Measurements from ENCODE around the gene ARX. TPM values are rescaled to one million over a fixed set of nuclear protein-coding genes. Genes with fewer than 3 reads are reported as not detected.
A peak's percentile ranks its signal among the peaks of the same experiment; 100 is the strongest.

Gene ARX
- total RNA-seq, 2 experiments from 2014 or later, result not detected

GRCh38 chrX:25011589-25012432 is 4.0 kb downstream of the ARX start:
- H3K27ac Mint-ChIP-seq, result no peak overlapping the region
- peaks cover 77% of the 10 kb centered on the region for H3K27me3 Mint-ChIP-seq
- DNase-seq (no peak), ATAC-seq (ENCODE audit: low read depth) (no peak)
- POLR2A ChIA-PET, result no interaction called here
- H3K9me3 Mint-ChIP-seq, result no peaks in the 10 kb centered on the region
- peak overlapping the region; percentile 53 for H3K4me3 Mint-ChIP-seq
- no peaks in the 10 kb centered on the region for H3K36me3 Mint-ChIP-seq
- H3K4me1 Mint-ChIP-seq, result peaks cover 7% of the 10 kb centered on the region

DNA sequence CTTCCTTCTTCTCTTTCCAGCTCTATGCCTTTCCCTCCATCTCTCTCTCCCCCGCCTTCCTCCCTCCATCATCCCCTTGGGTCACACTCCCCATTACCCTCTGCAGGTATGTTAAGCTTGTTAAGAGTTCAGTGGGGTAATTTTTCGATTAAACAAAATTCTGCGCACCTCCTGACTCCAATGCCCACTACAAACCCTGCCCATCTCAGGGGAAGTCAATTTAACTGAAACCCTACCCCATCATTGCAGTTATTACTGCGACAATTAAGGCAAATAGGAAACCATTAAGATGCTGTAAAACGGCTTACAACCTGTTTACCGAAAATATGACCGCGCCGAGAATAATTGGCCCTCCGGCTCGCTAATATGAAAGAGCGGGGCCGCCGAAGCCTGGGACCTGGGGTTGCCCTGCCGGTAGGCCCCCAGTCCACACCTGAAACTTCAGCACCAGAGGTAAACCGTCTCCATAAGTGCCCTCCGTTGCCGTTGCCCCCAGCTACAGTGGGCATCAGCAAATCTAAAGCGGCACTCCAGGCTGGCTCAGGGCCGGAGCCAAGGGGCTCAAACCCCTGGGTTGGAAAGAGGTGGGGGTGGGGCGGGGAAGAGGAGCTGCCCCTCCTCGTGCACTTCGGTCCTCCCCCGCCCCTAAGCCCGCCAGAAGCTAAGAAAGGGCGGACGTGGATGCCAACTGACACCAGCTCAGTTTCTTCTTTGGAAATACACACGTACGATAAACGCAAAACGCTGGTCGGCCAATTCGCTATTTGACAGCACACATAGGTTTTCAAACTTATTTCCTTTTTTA is 4.8 kb downstream of the ARX start:
- no peak overlapping the region for H3K4me3 Mint-ChIP-seq
- H3K27me3 Mint-ChIP-seq, result peaks cover 77% of the 10 kb centered on the region
- ATAC-seq (ENCODE audit: low read depth) (no peak), DNase-seq (no peak)
- POLR2A ChIA-PET, result no interaction called here
- peaks cover 10% of the 10 kb centered on the region for H3K4me1 Mint-ChIP-seq
- peak overlapping the region; percentile 72 for H3K27ac Mint-ChIP-seq
- no peaks in the 10 kb centered on the region for H3K9me3 Mint-ChIP-seq
- H3K36me3 Mint-ChIP-seq, result no peaks in the 10 kb centered on the region

GRCh38 chrX:25009407-25009806 is 6.4 kb downstream of the ARX start:
- ATAC-seq (ENCODE audit: low read depth) (no peak), DNase-seq (no peak)
- POLR2A ChIA-PET, result no interaction called here
- Mint-ChIP-seq H3K4me3 (no peak overlapping the region), H3K27me3 (peaks cover 69% of the 10 kb centered on the region), H3K36me3 (no peaks in the 10 kb centered on the region), H3K9me3 (no peaks in the 10 kb centered on the region), H3K27ac (no peak overlapping the region), H3K4me1 (peaks cover 11% of the 10 kb centered on the region)

DNA sequence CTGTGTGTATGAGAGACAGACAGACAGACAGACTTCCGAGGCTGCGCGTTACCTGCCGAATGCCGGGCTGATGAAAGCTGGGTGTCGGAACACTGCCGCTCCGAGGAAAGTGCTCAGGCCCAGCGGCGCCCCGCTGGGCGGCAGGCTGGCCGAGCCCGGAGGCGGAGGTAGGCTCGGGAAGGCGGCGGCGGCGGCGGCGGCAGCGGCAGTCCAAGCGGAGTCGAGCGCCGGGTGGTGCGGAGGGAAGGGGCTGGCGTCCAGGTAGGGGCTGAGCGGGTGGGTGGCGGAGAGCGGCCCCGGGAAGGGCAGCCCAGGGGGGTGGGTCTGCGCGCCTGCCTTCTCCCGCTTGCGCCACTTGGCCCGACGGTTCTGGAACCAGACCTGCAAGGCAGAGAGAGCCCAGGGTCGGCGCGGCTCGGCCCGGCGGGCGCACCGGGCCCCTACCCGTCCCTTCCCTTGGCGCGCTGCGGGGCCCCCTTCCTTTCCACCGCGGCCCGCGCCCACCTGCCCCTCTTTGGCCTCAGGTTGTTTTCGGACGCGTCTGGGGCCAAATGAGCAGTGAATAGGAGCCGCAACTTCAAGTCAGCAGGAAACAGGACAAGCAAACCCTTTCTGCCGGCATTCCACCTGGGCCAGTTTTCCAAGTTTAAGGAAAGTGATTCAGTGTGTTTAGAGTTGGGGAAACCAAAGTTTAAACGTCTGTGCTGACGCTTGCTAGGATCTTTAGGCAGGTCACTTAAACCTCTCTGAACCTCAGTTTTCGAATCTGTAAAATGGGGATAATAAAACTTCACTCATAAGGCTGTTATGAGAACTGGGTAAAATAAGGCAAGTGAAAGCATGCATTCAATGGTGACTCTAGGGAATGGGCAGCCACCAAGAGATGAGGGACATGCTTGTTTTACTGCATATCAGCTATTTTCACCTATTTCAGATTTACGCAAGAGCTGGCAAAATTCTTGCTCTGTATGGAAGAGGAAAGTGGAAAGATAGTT is 8.4 kb downstream of the ARX start:
- Mint-ChIP-seq H3K27ac (no peak overlapping the region), H3K4me1 (peaks cover 12% of the 10 kb centered on the region), H3K4me3 (peak overlapping the region; percentile 45), H3K9me3 (no peaks in the 10 kb centered on the region), H3K36me3 (peaks cover 4% of the 10 kb centered on the region), H3K27me3 (peaks cover 68% of the 10 kb centered on the region)
- POLR2A ChIA-PET, result no interaction called here
- ATAC-seq (ENCODE audit: low read depth), result no peak
- no peak for DNase-seq

DNA sequence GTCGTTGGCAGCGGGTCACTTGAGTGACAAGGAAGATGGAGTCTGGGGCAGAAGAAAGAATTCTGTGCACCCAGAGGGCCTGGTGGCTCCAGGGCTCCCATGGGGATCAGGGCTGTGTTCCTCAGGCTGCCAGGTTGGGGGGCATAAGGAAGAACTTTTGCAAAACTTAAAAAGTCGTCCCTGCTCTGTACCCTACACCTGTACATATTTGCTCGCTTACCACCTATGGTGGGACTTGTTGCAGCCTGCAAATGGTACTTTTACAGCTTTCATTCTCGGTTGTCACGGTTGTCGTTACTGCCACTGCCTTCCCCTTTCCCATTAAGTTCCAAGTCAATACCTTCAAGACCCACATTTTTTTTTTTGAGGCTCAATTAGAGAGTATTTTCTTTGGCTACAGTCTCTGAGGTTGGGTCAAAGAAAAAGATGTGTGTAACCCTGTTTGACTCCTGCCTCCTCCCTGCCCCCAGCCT is 9.1 kb downstream of the ARX start:
- ATAC-seq (ENCODE audit: low read depth) (no peak), DNase-seq (no peak)
- Mint-ChIP-seq H3K27ac (peak overlapping the region; percentile 25), H3K4me3 (peak overlapping the region; percentile 45), H3K4me1 (peaks cover 12% of the 10 kb centered on the region), H3K36me3 (peaks cover 4% of the 10 kb centered on the region), H3K9me3 (no peaks in the 10 kb centered on the region), H3K27me3 (peaks cover 67% of the 10 kb centered on the region)
- POLR2A ChIA-PET, result no interaction called here

GRCh38 chrX:25005382-25006185 is 10.2 kb downstream of the ARX start:
- ATAC-seq (ENCODE audit: low read depth) (no peak), DNase-seq (no peak)
- no peak overlapping the region for H3K4me3 Mint-ChIP-seq
- H3K4me1 Mint-ChIP-seq, result peaks cover 10% of the 10 kb centered on the region
- H3K36me3 Mint-ChIP-seq, result peaks cover 4% of the 10 kb centered on the region
- POLR2A ChIA-PET, result no interaction called here
- H3K9me3 Mint-ChIP-seq, result no peaks in the 10 kb centered on the region
- no peak overlapping the region for H3K27ac Mint-ChIP-seq
- H3K27me3 Mint-ChIP-seq, result peaks cover 61% of the 10 kb centered on the region

DNA sequence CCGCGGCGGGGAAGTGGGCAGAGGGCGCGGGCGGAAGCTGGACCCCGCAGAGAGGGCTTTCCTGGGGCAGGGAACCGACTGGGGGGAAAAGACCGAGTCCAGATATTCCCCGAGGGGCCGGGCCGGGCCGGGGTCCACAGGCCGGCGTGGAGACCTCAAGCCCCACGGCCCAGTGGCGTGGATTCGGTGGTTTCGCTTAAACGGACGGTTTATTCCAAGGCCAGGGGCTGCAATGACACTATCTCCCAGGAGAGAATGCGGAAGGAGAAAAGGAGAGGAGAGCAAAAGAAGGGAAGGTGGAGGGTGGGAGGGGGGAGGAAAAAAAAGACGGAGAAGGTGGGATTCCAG is 10.8 kb downstream of the ARX start:
- ATAC-seq (ENCODE audit: low read depth) (no peak), DNase-seq (no peak)
- Mint-ChIP-seq H3K36me3 (peaks cover 4% of the 10 kb centered on the region), H3K27ac (no peak overlapping the region), H3K9me3 (no peaks in the 10 kb centered on the region), H3K4me3 (no peak overlapping the region), H3K4me1 (peaks cover 10% of the 10 kb centered on the region), H3K27me3 (peaks cover 55% of the 10 kb centered on the region)
- POLR2A ChIA-PET, result no interaction called here

DNA sequence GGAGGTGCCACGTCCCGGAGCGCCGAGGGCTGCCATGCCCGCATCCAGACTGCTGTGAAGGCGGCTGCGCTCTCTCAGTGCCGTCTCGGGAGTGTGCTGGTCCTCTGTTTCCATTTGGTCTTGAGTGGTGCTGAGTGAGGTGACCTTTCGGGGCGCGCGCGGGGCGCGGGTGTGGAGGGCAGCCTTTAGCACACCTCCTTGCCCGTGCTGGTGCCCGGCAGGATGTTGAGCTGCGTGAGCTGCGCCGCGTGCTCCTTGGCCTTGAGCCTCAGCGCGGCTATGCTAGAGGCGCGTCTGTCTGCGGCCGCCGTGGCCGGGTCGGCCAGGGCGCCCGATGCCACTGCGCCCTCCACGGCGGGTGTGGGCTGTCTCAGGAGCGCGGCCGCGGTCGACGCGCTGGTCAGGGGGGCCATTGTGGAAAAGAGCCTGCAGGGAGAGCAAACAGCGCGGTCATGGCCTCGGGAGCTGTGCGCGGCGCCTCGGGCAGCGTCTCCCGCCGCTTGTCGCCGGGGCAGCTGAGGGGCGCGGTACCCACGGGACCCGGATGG is 11.2 kb downstream of the ARX start:
- ATAC-seq (ENCODE audit: low read depth) (no peak), DNase-seq (no peak)
- POLR2A ChIA-PET, result no interaction called here
- Mint-ChIP-seq H3K4me3 (no peak overlapping the region), H3K4me1 (peaks cover 10% of the 10 kb centered on the region), H3K27ac (no peak overlapping the region), H3K27me3 (peaks cover 51% of the 10 kb centered on the region), H3K9me3 (no peaks in the 10 kb centered on the region), H3K36me3 (peaks cover 4% of the 10 kb centered on the region)

GRCh38 chrX:25004040-25004439 is 11.7 kb downstream of the ARX start:
- DNase-seq (no peak), ATAC-seq (ENCODE audit: low read depth) (no peak)
- no peaks in the 10 kb centered on the region for H3K9me3 Mint-ChIP-seq
- H3K27me3 Mint-ChIP-seq, result peaks cover 46% of the 10 kb centered on the region
- H3K27ac Mint-ChIP-seq, result no peak overlapping the region
- POLR2A ChIA-PET, result no interaction called here
- H3K4me3 Mint-ChIP-seq, result peak overlapping the region; percentile 39
- peaks cover 10% of the 10 kb centered on the region for H3K4me1 Mint-ChIP-seq
- H3K36me3 Mint-ChIP-seq, result peaks cover 4% of the 10 kb centered on the region

- Mint-ChIP-seq H3K27ac (no peak overlapping the region), H3K4me1 (peaks cover 10% of the 10 kb centered on the region), H3K36me3 (peaks cover 4% of the 10 kb centered on the region), H3K4me3 (peak overlapping the region; percentile 89), H3K27me3 (peaks cover 38% of the 10 kb centered on the region), H3K9me3 (no peaks in the 10 kb centered on the region)
- DNase-seq (no peak), ATAC-seq (ENCODE audit: low read depth) (no peak)
- POLR2A ChIA-PET, result no interaction called here
Measured at GRCh38 chrX:25003066-25003849, 12.5 kb downstream of the ARX start.

DNA sequence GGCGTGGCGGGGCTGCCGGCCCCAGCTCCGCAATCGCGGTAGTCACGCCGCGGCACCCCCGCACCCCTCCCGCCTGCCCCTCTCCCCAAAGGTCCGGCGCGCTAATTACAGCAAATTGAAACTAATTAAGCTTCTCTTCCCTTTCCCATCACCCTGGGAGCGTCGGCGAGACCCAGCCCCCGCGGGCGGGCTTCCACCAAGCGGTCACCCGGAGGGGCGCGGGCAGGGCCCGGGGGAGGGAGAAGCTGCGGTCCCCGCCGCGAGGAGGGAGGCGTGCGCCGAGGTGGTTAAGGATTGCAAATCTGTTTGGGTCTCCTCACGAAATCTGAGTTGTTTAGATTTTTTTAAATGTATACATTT is 13.1 kb downstream of the ARX start:
- Mint-ChIP-seq H3K9me3 (no peaks in the 10 kb centered on the region), H3K36me3 (peaks cover 4% of the 10 kb centered on the region), H3K27me3 (peaks cover 32% of the 10 kb centered on the region), H3K4me1 (peaks cover 10% of the 10 kb centered on the region), H3K27ac (no peak overlapping the region), H3K4me3 (peak overlapping the region; percentile 89)
- DNase-seq (no peak), ATAC-seq (ENCODE audit: low read depth) (no peak)
- POLR2A ChIA-PET, result no interaction called here
